H1 (cell line): ENCODE results near the gene AIFM1. TPM values are rescaled to one million over a fixed set of nuclear protein-coding genes. Genes with fewer than 3 reads are reported as not detected.
A peak's percentile ranks its signal among the peaks of the same experiment; 100 is the strongest.

Experiments
- ASH2L ChIP-seq: fragments of 200-600, 300-600 bp; sonication (generic); IDR thresholded peaks from one replicate; pipeline ENCODE4 v1.7.1; 2017; ENCODE audit warnings: low read length
- ATF2 ChIP-seq: IDR thresholded peaks from 2 replicates; pipeline ENCODE4 v1.6.1; 2012; ENCODE audit warnings: low read length, inconsistent platforms
- BCL11A ChIP-seq, 2 experiments: IDR thresholded peaks; one replicate each; pipeline ENCODE4 v1.6.1; 2011; ENCODE audit warnings: low read depth in 2 of 2, low read length in 2 of 2, mild to moderate bottlenecking in 2 of 2
- CBX5 ChIP-seq: fragments of 300-800, 300-1000 bp; sonication (generic); IDR thresholded peaks from 2 replicates; pipeline ENCODE4 v1.7.1; 2016; ENCODE audit warnings: antibody characterized with exemption, low read length, low read depth
- CTCF ChIP-seq, 3 experiments: IDR thresholded peaks; 1 replicate in 2 of 3; 2 replicates in 1 of 3; pipeline versions ENCODE4 v1.5.1 to v1.6.1; 2011; ENCODE audit warnings: low read length in 3 of 3, mild to moderate bottlenecking in 3 of 3, inconsistent platforms in 2 of 3, low read depth in 1 of 3, moderate library complexity in 1 of 3; ENCODE audit not compliant: insufficient read depth in 1 of 3; ENCODE audit errors: control extremely low read depth in 1 of 3
- FOSL1 ChIP-seq: IDR thresholded peaks from 2 replicates; pipeline ENCODE4 v1.6.1; 2011; ENCODE audit warnings: mild to moderate bottlenecking, low read depth, low read length, moderate library complexity; ENCODE audit not compliant: insufficient read depth
- HDAC6 ChIP-seq: IDR thresholded peaks from one replicate; pipeline ENCODE4 v1.7.1; 2012; ENCODE audit warnings: low read depth, mild to moderate bottlenecking, inconsistent platforms, low read length, moderate library complexity
- POLR2A ChIP-seq, 2 experiments: IDR thresholded peaks; 1 replicate in 1 of 2; 2 replicates in 1 of 2; pipeline ENCODE4 v1.6.1; 2011; ENCODE audit warnings: low read depth in 2 of 2, low read length in 2 of 2, mild to moderate bottlenecking in 2 of 2; ENCODE audit errors: control extremely low read depth in 1 of 2
- POLR2AphosphoS5 ChIP-seq: IDR thresholded peaks from 2 replicates; pipeline ENCODE4 v1.6.1; 2011; ENCODE audit warnings: low read depth, low read length
- RAD21 ChIP-seq, 2 experiments: IDR thresholded peaks in 1 of 2; conservative IDR thresholded peaks in 1 of 2; 2 replicates each; pipeline ENCODE4 v1.6.1; 2011; ENCODE audit warnings: low read depth in 2 of 2, low read length in 2 of 2, improper control_type of control experiment in 1 of 2, inconsistent platforms in 1 of 2, mild to moderate bottlenecking in 1 of 2, moderate library complexity in 1 of 2
- RNF2 ChIP-seq: fragments of 200-900, 300-1000 bp; sonication (generic); IDR thresholded peaks from 2 replicates; pipeline ENCODE4 v1.7.1; 2016; ENCODE audit warnings: borderline replicate concordance, low read depth, mild to moderate bottlenecking, antibody characterized with exemption, low read length; ENCODE audit not compliant: poor library complexity, severe bottlenecking; ENCODE audit errors: missing control alignments
- SAP30 ChIP-seq: fragments of 300-600 bp; sonication (generic); IDR thresholded peaks from 2 replicates; pipeline ENCODE4 v1.7.1; 2012; ENCODE audit warnings: low read length, moderate library complexity, mild to moderate bottlenecking, inconsistent platforms; ENCODE audit not compliant: insufficient read depth, insufficient replicate concordance
- SIN3A ChIP-seq, 2 experiments: IDR thresholded peaks in 1 of 2; conservative IDR thresholded peaks in 1 of 2; 2 replicates each; pipeline ENCODE4 v1.6.1; 2011 to 2012; ENCODE audit warnings: low read length in 2 of 2, improper control_type of control experiment in 1 of 2, low read depth in 1 of 2, mild to moderate bottlenecking in 1 of 2
- SP2 ChIP-seq: IDR thresholded peaks from 2 replicates; pipeline ENCODE4 v1.6.1; 2012; ENCODE audit warnings: mild to moderate bottlenecking, low read length, inconsistent platforms
- TBP ChIP-seq: IDR thresholded peaks from 2 replicates; pipeline ENCODE4 v1.6.1; 2011; ENCODE audit warnings: low read depth, low read length, improper control_type of control experiment
- TCF12 ChIP-seq: IDR thresholded peaks from 2 replicates; pipeline ENCODE4 v1.6.1; 2011; ENCODE audit warnings: low read depth, mild to moderate bottlenecking, low read length
- TEAD4 ChIP-seq: IDR thresholded peaks from 2 replicates; pipeline ENCODE4 v1.6.1; 2012; ENCODE audit warnings: low read depth, low read length, inconsistent platforms, mixed read lengths
- USF2 ChIP-seq: IDR thresholded peaks from 2 replicates; pipeline ENCODE4 v1.6.1; 2011; ENCODE audit warnings: low read length, improper control_type of control experiment
- polyA plus RNA-seq, 7 experiments: library from polyadenylated mRNA; depleted of rRNA in 3 of 7; stranded (reverse) in 5 of 7; unstranded in 2 of 7; fragments of >200 nt in 5 of 7; fragments of 200-250 nt in 2 of 7; gene quantifications; 1 replicate in 5 of 7; 2 replicates in 1 of 7; 4 replicates in 1 of 7; pipeline versions ENCODE4 v1.2.1 to v1.2.3, GENCODE V29; 2011 to 2013; ENCODE audit warnings: missing spikeins in 2 of 7, mixed read lengths in 2 of 7
- total RNA-seq: library from RNA; stranded (reverse); fragmentation: NEBNext Ultra II Directional; extraction: Animal tissue kit (Norgen Biotek cat#: 25700); gene quantifications from 2 replicates; pipeline ENCODE4 v1.2.1, GENCODE V29; 2021

AIFM1 gene
- total and polyA plus RNA-seq, 2 of the 8 experiments (the other 6 are each of a cell fraction or from before 2014, with no cell fraction given): 34.1 to 55.4 TPM

- no peak for TF ChIP-seq ATF2
- TF ChIP-seq TEAD4: no peak
- TF ChIP-seq BCL11A (IDR thresholded peaks at IDR 0.05; ENCODE audit: low read depth in 2 of 2, low read length in 2 of 2): no peak
- TF ChIP-seq TCF12: no peak
- peak; percentile 28; the same call in 1 of the 2 replicates for TF ChIP-seq TBP
- TF ChIP-seq SIN3A (conservative IDR thresholded peaks at IDR 0.05 in 1 of 2, IDR thresholded peaks at IDR 0.05 in 1 of 2; ENCODE audit: low read depth in 1 of 2, low read length in 2 of 2): no peak
- TF ChIP-seq POLR2AphosphoS5: no peak
- TF ChIP-seq RNF2: no peak
- peak; percentile 49 to 68 (median 64) for TF ChIP-seq CTCF (IDR thresholded peaks at IDR 0.05; ENCODE audit: control extremely low read depth in 1 of 3, insufficient read depth in 1 of 3, low read depth in 1 of 3, low read length in 3 of 3)
- no peak for TF ChIP-seq SAP30
- TF ChIP-seq POLR2A (IDR thresholded peaks at IDR 0.05; ENCODE audit: control extremely low read depth in 1 of 2, low read depth in 2 of 2, low read length in 2 of 2): peak in 1 of 2 experiments; percentile 16; a peak in 1 of 3 replicates
- no peak for TF ChIP-seq USF2
- no peak for TF ChIP-seq CBX5
- no peak for TF ChIP-seq FOSL1
- TF ChIP-seq SP2: no peak
- TF ChIP-seq ASH2L: peak; percentile 34
- TF ChIP-seq HDAC6: no peak
- TF ChIP-seq RAD21 (IDR thresholded peaks at IDR 0.05 in 1 of 2, conservative IDR thresholded peaks at IDR 0.05 in 1 of 2; ENCODE audit: low read depth in 2 of 2, low read length in 2 of 2): peak; percentile 21 to 52; a peak in 3 of 4 replicates
Observed at GRCh38 chrX:130120746-130121504, 44.7 kb downstream of the AIFM1 start (continued).
